NCI-H526 treated with DMSO at 0.1 percent for 48 hours (cell line): ENCODE data around the gene FAM78B.

Experiments used
- DNase-seq: peaks from one replicate; lab custom pipeline; 2025; lab: John Stamatoyannopoulos, UW

FAM78B gene, protein sequence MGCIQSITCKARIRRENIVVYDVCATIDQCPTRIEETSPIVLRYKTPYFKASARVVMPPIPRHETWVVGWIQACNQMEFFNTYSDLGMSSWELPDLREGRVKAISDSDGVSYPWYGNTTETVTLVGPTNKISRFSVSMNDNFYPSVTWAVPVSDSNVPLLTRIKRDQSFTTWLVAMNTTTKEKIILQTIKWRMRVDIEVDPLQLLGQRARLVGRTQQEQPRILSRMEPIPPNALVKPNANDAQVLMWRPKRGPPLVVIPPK

DNA sequence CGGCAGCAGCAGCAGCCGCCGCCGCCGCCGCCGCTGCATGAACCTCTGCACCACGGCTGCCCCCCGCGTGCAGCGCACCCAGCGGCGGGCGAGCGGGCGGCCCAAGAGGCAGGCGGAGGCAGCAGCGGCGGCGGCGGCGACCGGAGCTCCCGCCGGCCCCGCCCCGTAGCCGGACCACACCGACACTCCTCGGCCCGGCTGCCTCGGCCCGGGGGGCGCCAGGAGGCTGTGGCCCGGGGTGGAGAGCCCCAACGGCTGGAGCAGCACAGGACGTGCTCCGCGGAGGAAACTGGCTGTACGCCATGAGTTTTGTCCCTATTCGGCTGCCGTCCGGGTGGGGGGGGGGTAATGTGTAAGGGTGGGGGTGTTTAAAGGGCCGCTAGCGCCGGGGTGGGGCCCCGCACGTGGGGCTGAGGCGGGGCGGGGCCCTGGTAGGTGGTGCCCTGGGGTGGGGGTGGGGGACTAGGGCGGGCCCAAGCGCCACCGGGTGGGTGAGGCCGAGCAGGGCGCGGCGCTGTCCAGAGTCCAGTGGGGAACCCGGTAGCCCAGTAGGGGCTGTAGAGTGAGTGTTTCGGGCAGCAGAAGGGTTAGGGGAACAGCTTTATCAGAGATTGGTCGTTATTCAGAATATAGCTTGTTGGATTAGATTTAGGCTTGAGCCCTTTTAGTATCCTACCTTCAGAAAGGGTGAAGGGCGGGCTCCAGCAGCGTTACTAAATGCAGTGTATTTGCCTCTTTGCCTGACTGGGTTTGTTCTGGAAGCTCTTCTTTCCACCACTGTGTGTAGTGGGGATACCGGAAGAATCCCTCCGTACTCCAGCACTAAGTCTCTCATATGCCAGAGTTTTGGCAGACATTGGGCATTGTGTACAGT, at the start of gene FAM78B:
FAM78B (minus strand) TSS at position 304 of the 874 bp plus-strand sequence. CDS start 753 bp downstream, outside the sequence.
- peak; percentile 90 for DNase-seq

DNA sequence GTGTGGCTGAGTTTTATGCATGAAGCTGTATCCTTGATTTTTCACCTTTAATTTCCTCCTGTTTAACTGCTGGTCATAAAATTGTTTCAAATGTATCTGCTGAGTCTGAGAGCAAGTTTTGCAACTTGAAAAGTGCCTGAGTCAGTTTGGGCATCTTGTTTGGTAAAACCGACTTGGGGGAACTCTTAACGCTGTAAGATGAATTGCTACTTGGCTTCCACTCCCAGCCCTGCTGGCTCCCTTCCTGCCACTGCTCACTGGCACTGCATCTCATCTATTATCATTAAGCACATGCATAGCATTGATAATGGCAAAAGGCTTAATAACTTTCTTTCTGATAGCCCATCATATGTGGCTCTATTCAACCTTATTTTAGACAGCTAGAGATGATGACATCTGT, 35.7 kb upstream of the FAM78B start:
- DNase-seq = no peak

DNA sequence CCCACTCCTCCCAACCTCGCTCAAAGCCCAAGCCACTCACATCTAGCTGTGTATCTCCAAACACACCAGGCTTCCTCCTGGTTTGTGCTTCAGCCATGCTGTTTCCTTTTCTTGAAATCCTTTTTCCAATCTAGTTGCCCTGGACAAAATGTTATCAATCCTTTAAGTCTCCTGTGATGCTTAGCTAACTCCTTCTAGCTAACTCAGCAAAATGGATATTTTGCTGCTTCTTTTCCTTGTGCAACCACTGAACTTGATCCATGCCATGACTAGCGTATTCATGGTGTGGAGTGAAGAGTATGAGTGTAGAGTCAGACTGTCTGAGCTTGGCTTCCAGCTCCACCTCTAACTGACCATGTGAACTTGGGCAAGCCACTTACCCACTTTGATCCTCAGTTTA, 33.9 kb upstream of the FAM78B start:
- DNase-seq = no peak

DNA sequence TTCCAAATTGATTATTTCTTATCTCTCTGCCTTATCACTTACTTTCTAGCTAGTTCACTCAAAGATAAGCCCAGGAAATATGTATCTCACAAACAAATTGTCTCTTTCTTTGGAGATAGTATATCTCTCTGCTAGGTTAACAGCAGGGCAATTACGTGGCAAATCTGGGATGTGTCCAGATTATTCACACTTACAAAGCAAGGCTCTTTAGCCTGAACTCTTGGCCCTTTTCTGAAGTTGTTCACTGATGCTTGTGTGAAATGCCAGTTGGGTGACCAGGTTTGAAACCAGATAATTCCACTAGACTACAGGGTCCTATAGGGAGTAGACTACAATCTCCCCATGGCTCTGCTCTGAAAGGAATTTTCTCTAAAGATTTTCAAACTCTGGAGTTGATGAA, 30.8 kb upstream of the FAM78B start:
- no peak for DNase-seq

DNA sequence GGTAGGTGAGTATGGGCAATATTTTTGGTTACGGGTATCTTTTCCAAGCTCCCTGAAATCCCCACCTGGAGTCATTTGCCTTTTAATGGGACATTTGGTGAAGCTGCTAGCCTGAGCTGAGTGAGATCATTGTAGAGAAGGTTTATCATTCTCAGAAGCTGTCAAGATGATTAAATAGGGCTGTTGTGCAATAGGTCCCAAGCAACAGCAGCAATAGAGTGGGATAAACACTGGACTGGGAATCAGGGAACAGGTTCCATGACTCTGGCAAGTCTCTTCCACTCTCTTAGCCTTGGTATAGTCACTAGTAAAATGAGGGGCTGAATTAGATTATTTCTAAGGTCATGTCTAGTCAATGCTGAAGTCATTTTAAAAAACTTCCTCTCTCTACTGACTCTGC, 30.3 kb upstream of the FAM78B start:
- DNase-seq = no peak

DNA sequence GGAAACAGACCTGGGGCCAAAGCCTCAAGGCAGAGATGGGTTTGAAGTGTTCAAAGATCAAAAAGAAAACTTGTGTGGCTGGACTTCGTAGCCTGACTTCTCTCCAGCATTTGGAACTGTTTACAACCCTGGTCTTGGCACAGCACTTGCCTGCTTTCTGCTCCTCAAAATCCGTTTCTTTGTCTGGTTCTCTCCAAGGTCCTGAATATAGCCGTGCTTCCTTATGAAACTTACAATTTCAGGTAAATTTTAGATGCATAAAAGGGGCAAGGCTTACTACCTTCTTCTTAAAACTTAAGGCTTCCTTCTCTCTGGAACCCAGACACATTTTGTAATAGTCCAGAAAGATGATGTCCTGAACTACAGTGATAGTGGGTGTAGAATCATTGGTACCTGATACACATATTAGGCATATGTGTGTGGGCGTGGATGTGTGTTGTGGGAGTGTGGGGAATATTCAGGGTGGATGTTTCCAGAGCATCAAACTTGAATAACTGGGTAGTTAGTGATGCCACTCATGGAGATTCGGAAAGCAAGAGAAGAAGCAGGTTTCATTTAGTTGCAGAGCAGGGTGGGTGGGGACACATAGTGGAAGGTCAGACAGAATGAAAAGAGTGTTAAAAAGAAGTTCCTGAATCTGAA, 26.4 kb upstream of the FAM78B start:
- no peak for DNase-seq

DNA sequence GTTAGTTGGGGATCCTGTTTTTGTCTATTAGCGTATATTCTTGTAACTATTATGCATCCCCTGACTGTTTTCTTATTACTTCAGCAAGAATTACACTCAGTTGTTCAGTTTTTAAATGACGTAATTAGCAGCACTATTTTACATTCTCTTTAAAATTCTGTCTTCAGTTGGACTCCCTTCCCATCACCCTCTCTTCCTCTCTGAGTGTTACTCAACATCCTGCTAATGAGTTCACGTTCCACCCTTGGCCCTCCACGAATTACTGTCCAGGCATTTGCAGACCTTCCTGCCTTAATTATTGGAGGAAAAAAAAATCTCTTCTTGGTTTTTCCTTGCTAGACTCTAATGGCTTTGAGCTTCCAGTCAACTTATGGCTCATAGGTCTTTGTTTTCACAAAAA, 23.6 kb upstream of the FAM78B start:
- DNase-seq = no peak

DNA sequence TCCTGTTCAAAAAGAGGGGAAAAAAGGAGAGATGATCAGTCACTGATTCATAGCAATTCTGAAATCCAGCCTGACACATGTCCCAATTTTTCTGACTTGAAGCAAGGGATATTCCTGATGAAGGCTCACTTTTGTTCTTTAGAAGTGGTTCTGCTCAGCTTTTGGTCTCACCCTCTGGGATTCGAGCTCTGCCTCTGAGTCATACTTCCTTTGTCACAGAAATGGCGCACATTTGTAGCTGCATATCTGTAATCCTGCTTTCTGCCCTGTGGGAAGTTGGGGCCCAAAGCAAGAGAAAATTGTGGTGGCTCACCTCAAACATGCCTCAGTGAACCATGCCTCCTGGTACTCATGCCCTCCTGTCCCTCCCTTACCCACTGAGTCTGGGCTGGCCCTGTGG, 22.3 kb upstream of the FAM78B start:
- no peak for DNase-seq

DNA sequence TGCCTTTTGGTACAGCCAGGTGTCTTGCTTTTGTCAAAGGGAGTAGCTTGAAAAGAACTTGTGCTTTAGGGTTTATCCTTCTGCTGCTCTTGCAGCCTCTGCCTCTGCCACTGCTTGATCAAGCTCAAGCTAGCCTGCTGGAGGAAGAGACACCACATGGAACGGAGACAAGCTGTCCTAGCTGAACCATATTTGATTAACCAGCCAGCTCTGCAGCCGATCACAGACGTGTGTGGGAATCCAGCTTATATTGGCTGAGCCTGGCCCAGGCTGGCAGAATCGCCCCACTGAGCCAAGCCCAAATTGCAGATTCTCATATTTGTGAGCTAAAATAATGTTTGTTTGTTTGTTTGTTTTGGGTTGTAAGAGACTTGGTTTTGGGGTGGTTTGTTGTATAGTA, 18.7 kb upstream of the FAM78B start:
- DNase-seq = no peak

DNA sequence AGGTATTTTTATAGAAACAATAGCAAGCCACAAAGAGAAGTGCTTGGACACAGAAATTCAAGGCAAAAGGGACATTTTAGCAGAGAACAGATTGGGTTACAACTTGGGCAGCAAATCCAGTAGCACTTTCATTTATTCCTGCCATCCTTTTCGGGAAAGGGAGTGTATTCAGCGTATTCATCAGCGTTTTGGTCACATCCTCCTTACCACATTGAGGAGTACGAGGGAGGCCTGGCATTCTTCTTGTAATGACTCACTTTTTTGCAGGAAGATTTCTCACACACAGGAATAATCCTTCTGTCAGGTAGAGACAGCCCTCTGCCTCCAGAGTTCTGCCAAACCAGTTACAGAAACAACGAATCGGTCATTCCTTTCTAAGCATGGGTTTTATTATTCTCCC, 18.1 kb upstream of the FAM78B start:
- no peak for DNase-seq

DNA sequence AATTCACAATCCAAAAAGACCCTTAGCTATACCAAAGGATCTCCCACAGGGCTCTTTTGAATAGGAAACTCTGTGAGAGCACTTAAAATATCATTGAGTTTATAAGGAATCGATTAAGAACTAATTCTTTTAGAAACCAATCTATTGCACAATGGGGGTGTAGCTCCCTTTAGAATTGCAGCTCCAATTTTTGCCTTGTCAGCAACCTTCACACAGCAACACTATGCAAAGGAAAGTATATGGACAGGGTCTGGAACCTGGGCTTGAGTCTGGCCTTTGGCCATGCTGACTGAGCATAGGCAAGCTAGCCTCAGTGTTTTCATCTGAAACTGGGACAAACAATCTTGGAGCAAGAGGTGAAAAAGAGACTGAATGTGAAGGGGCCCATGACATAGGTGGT, 17.2 kb upstream of the FAM78B start:
- no peak for DNase-seq

DNA sequence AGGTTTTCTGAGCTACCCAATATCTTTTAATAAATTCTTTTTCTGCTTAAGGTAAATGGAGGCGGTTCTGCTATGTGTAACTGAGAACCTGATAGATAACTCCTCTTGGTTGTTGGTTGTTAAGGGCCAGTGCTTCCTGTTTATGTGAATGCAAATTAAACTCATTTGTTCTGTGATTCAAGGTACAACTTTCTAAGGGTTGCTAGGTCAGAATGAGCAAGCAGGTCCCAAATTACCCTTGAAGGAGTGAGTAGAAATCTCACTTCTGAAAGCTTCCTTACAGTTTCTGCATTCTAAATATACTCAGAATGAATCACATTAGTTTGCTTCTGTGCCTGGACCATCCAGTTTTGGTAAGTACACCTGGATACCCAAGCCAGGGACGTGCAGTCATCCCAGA, 15.5 kb upstream of the FAM78B start:
- no peak for DNase-seq

DNA sequence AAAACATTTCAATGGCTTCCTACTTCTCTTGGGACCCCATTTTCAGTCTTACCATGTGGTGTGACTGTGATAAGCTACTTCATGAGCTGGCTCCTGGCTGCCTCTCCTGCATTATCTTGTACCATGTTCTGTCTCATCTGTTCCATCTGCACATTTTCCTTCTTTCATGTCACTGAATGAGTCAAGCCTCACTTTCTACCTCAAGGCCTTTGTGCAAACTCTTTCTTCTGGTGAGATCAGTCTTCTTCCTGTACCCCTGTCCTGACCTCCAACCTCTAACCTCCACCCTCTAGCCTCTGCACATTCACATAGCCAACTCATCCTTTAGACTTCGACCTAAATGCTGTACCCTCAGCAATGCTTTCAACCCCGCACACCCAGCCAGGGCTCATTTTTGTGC, 9.6 kb upstream of the FAM78B start:
- no peak for DNase-seq

DNA sequence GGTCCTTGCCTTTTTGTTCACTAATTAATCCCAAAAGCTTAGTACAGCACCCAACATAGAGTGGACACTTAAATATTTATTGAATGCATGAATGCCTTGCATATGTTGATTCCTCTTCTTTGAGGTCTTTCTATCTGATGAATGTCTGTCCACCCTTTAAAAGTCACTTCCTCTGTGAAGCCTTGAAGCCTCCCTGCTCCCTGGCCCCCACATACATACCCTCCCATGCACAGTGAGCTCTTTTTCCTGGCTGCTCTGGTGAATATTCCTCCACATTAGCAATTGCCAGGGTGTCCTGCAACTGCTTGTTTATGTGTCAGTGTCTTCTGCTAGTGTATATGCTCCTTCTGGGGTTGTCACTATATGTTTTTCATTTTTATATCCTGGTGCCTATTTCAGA, 8.2 kb upstream of the FAM78B start:
- DNase-seq = no peak

DNA sequence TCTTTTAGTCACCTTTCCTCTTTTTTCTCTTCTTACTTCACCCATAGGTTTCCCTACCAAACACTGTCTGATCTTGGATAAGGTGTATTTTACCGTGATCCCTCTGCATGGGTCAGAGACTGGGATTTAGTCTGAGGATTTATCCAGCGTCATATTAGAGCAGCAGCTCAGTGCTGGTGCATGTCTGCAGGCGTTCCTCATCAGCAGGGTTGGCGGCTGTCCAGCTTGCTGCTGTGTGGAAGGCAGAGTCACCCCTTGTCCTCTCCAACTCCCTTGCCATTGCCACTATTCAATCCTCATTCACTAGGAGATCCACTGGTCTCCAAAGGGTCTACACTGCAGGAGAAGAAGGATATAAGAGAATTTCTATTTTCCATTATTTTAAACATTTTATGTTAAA, 7.3 kb upstream of the FAM78B start:
- no peak for DNase-seq

DNA sequence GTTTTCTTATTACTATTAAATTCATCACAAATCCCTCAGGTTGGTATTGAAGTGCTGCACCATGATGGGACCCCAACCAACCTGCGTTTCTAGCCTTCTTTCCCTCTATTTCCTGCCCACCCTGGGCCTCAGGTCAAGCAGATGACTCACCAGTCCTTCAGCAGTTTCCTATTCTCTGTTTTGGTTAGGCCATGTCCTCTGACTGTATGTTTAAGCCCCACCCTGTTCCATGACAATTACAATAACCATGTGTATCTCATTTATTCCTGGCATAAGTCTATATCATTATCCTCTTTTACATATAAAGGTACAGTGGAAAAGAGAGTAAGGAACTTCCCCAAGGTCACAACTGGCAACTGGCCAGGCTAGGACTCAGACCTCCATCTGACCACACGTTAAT, 5.3 kb upstream of the FAM78B start:
- DNase-seq = no peak

DNA sequence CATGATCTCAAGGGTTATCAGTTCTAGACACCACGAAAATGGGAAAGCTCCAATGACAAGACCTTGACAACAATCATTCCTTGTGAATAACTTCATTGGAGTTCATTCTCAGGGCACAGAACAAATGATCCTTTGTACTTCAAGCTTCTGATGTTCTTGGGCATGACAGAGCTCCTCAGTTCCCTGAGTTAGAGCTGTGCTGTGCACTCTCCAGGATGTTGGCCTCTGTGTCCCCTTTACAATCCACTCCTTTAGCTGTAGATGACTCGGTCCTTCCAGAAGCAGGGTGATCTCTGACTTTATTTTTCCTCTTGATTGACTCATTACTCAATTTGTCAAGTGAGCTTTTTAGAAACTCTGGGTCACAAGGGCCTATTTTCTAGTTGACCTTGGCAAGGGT, 3.9 kb upstream of the FAM78B start:
- DNase-seq = no peak

DNA sequence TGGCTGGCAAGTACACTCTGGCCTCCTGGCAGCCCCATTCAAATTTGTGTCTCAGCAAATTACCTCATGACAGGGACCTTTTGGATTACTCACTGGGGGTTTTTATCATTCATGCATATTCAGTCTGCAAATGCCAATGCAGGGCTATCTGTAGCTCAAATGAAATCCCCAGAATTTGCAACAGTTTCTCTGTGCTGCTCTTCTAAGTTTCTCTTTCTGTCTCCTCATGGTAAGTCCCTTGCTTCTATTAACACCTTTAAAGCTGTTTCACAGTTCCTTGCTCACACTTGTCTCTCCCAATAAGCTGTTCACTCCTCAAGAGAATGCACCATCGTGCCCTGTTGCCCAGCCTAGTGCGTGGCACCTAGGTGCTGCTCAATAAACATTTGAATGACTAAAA, 3.3 kb upstream of the FAM78B start:
- DNase-seq = no peak

DNA sequence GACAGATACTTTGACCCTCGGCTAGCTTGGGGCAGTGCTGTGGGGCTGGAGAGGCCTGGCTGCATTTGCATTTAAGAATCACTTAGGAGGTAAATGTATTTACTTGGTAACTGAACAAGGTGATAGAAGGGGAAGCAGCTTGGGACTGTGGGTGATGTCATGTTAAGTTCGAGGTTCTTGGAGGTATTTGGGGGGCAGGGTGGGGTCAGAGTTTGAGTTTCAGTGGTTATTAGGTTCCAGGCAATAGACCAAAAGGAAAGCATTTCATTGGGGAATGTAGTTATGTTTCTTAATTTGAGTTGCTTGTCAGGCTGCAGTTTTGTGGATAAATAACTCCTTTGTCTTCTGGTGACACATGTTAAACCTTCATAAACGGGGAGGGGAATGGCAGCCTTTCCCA, 2.4 kb upstream of the FAM78B start:
- no peak for DNase-seq

DNA sequence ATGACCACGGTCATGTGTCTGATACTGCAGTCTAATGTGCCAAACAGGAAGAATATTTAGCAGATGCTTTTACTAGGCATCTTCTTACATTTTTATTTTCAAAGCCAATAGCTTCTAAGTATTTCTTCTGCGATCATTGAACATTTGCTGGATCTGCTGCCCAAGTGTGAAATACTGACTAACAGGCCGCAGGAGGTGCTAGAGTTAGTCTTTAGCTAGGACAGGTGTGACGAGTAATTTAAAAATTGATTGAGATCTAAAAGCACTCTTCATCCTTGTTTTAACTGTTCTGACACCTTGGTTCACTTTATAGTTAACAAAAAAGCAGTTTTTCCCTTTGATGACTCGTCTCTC, 748 bp upstream of the FAM78B start:
- DNase-seq = peak; percentile 45

DNA sequence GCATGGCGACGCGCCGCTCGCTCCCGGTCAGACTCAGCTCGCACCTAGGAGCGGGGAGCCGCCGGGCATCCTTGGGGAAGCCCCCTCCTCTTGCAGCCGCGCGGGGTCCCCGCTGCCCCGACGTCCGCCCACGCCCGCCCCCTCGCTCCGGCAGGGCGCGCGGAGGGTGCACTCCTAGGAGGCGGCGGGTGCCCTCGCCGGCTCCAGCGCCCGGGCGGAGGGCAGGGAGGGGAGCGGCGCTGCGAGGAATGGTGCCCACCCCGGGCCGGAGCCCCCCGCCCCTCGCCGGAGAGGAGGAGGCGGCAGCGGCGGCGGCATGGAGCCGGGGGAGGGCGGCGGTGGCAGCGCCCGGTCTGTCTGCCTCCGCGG, 488 bp downstream of the FAM78B start:
- DNase-seq = no peak

DNA sequence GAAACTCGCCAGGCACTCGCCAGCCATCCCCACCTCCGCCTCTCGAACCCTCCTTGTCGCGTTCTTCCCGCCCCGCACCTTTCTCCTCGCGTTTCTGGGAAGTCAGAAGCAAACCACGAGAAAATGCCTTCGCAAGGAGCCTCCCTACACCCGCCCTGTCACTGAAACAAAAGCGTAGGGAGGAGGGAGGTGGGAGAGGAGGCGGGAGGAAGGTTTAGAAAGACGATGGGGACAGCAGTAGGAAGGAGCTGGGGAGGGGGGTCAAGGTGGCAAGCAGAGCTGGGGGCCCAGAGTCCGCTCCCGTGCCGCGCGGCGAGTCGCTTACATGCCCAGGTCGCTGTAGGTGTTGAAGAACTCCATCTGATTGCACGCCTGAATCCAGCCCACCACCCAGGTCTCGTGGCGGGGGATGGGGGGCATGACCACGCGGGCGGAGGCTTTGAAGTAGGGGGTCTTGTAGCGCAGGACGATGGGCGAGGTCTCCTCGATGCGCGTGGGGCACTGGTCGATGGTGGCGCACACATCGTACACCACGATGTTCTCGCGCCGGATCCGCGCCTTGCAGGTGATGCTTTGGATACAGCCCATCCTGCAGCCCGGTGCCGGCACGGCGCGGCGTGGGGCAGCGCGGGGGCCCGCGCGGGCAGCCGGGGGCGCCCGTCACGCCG, 1.0 kb downstream of the FAM78B start:
- DNase-seq = peak; percentile 88
